GM18858 (cell line): ENCODE results near the gene KRTAP10-7.
"Not testable (repeated sequence)": the region's sequence is repeated elsewhere in the genome, so short reads cannot be mapped to it uniquely, and the experiment has no call there.

Source experiments
- ATAC-seq: cut with Tn5 transposase; IDR thresholded peaks from one replicate; pipeline ENCODE4 v1.9.1; 2021; ENCODE audit not compliant: unreplicated experiment

Gene KRTAP10-7

GRCh38 chr21:44628707-44629391, 28.5 kb downstream of the KRTAP10-7 start:
- ATAC-seq = no peak

GRCh38 chr21:44630440-44630839, 30.0 kb downstream of the KRTAP10-7 start:
- ATAC-seq = no peak

GRCh38 chr21:44632067-44632466, 31.7 kb downstream of the KRTAP10-7 start:
- ATAC-seq = no peak

DNA sequence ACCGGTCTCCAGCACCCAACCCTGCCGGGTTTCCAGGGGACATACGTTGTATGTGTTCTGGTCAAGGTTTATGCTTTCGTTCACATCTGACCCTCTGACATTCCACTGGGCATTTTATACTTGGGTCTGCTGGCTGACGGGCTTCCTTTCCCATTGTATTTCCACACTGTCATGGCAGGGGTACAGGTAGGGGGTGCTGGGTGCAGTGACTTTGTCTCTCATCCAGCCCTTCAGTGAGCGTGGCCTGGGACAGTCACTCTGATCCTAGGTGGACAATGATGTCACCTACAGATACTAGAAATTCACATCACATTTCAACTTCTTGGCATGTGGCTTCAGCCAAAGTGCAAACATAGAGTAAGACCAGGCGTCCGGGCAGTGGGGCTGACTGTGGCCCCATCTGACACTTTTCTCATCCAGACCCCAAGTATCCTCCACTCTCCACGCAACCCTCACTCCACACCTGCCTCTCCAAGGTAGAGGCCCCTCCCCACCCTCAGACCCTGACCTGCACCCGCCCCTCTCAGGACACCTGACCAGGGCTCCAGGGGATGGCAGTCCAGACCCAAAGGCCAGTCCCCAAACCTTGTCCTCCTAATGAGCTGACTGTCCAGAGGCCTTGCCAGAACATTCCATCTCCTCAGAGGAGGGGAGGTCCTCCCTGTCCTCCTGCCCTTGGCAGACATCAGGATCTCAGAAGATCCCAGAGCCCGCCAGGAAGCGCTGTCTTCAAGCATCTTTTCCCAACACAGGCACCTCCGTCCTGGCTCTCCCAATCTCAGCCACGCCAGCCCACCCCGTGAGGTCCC, 36.0 kb downstream of the KRTAP10-7 start:
- no peak for ATAC-seq

DNA sequence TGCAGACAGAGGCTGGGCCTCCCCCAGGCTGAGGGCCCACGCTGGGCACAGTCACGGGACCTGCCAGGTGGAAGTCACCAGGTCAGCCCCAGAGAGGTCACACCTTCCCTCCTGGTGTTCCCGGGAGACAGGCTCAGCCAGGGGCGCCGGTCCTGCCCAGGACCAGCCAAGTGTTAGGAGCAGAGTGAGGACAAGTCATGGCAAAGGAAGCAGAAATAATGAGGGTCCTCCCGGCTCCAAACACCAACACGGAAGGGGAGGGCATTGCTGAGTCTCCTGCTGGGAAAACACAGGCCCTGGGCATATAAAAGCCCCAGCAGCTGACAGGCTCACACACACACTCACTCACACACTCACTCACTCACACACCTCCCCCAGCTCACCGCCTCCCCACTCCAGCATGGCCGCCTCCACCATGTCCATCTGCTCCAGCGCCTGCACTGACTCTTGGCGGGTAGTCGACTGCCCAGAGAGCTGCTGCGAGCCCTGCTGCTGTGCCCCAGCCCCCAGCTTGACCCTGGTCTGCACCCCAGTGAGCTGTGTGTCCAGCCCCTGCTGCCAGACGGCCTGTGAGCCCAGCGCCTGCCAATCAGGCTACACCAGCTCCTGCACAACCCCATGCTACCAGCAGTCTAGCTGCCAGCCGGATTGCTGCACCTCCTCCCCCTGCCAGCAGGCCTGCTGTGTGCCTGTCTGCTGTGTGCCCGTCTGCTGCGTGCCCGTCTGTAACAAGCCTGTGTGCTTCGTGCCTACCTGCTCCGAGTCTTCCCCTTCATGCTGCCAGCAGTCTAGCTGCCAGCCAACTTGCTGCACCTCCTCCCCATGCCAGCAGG, 36.8 kb downstream of the KRTAP10-7 start, which contains the start of gene KRTAP10-10:
Gene KRTAP10-10 (plus strand): TSS at position 339 of the 833 bp plus-strand sequence. CDS start 62 bp downstream, at position 401.
- no peak for ATAC-seq

DNA sequence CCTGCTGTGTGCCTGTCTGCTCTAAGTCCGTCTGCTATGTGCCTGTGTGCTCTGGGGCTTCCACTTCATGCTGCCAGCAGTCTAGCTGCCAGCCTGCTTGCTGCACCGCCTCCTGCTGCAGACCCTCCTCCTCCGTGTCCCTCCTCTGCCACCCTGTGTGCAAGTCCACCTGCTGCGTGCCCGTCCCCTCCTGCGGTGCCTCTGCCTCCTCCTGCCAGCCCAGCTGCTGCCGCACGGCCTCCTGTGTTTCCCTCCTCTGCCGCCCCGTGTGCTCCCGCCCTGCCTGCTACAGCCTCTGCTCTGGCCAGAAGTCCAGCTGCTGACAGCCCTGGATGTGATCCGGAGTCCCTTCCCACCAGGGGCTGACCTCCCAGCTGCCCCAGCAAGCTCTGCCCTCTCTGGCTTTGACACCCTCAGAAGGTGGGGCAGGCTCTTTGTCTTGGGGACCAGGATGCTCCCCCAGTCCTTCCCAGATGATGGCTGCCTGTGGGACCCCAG, 37.5 kb downstream of the KRTAP10-7 start:
- ATAC-seq = not testable (repeated sequence)

- not testable (repeated sequence) for ATAC-seq
Observed at GRCh38 chr21:44638506-44639330, 38.3 kb downstream of the KRTAP10-7 start.

DNA sequence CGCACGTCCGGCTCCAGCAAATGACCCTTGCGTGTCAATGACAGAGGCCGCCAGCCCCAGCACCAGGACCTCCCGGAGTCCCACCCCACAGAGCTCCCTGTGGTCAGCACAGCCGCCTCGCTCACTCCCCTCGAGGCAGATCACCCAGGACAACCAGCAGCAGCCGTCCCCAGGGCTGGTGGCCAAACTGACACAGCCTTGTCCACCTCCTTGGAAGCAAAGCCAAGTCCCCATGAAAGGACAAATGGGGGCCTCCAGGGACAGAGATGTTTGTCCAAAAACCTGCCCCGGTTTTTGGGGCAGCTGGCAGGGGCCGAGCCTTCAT, 38.9 kb downstream of the KRTAP10-7 start:
- no peak for ATAC-seq

- no peak for ATAC-seq
Observed at GRCh38 chr21:44640761-44641160, 40.4 kb downstream of the KRTAP10-7 start.

DNA sequence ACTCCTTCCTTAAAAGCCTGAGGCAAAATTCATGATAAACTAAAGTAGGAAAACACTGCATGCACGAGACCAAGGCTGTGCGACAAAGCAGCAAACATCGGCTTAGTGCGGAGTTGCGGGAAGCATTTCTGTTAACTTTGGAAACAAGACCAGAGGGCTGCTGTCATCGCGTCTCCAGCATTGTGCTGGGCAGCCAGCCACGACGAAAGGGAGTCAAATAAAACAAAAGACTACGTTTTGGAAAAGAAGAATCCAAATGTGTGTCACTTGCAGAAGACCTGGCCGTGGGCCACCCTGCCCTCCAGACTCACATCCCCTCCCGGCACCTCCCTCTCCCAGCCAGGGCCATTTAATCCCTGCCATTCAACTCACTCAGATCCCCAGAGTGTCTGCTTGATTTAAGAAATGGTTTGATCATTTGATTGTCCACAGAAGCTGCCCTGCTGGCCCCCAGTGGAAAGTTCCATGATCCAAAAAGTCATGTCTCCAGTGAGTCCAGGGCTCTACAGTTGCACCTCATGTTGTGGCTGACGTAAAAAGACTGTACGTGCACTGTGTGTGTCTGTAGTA, 43.4 kb downstream of the KRTAP10-7 start:
- no peak for ATAC-seq

GRCh38 chr21:44644878-44645277, 44.5 kb downstream of the KRTAP10-7 start:
- ATAC-seq = no peak

DNA sequence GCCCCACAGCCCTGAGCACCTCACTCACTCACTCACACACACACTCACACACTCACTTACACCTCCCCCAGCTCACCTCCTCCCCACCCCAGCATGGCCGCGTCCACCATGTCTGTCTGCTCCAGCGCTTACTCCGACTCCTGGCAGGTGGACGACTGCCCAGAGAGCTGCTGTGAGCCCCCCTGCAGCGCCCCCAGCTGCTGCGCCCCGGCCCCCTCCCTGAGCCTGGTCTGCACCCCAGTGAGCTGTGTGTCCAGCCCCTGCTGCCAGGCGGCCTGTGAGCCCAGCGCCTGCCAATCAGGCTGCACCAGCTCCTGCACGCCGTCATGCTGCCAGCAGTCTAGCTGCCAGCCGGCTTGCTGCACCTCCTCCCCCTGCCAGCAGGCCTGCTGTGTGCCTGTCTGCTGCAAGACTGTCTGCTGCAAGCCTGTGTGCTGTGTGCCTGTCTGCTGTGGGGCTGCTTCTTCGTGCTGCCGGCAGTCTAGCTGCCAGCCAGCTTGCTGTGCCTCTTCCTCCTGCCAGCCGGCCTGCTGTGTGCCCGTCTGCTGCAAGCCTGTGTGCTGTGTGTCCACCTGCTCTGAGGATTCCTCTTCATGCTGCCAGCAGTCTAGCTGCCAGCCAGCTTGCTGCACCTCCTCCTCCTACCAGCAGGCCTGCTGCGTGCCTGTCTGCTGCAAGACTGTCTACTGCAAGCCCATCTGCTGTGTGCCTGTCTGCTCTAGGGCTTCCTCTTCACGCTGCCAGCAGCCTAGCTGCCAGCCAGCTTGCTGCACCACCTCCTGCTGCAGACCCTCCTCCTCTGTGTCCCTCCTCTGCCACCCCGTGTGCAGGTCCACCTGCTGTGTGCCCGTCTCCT, 46.2 kb downstream of the KRTAP10-7 start, which contains the start of gene KRTAP10-11:
Gene KRTAP10-11 (plus strand): TSS at position 49 of the 856 bp plus-strand sequence. CDS start 45 bp downstream, at position 94.
- ATAC-seq = not testable (repeated sequence)

GRCh38 chr21:44647222-44647552, 46.8 kb downstream of the KRTAP10-7 start:
- no peak for ATAC-seq

DNA sequence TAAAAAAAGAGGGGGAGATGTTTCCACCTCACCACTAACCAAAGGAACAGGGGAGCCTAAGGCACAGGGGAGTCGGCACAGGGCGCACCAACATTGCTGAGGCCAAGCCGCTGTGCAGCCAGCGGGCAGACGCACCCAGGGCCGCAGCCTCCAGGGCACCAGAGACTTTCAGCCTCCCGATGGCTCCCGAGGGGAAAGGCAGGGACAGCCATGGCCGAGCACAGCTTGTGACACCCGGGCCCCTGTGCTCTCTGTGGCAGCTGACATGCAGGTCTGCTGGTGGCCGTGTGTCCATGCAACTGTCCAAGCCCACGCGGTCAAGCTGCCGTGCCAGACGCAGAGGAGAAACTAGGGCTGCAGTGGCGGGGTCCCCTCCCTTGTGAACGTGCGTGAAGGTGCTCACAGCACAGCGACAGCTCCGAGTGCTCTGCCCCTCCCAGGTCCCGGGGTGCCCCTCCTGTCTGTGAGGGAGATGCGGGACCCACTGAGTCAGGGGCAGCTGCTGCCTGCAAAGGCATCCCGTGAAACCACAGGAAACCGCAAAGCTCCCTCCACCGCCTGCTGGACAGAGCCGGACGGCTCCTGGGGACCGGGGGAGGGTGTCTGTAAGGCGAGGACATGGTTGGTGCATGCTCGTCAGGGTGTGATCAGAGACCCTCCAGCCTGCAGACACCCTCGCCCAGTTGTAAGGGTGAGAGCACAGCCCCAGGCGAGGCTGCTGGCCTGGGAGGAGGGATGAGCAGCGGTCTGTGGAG, 48.3 kb downstream of the KRTAP10-7 start:
- no peak for ATAC-seq

GRCh38 chr21:44649521-44650100, 49.2 kb downstream of the KRTAP10-7 start:
- ATAC-seq = no peak

DNA sequence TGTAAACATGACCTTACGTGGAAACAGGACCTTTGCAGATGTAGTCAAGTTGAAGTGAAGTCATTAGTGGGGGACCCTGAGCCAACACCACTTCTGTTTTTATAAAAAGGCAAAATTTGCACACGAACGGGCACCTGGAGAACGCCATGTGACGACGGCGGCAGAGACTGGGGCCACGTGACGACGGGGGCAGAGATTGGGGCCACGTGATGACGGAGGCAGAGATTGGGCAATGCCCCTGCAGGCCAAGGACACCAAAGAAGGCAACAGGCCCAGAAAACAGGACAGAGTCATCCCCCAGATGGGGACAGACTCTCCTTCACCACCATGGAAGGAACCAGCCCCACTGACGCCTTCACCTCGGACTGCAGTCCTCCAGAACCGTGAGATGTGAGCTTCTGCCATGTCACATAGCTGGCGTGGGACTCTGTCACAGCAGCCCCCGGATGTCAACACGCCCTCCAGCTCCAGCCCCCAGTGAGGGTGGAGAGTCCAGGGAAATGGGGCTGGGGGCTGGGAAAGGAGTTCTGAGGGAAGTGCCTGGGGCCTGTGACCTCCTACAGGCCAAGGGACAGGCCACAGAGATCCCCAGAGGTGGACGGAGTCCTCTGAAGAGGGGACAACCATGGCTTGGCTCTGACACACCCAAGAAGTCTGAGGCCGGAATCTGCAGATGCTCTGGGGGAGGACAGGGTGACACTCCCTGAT, 50.0 kb downstream of the KRTAP10-7 start:
- ATAC-seq = no peak

DNA sequence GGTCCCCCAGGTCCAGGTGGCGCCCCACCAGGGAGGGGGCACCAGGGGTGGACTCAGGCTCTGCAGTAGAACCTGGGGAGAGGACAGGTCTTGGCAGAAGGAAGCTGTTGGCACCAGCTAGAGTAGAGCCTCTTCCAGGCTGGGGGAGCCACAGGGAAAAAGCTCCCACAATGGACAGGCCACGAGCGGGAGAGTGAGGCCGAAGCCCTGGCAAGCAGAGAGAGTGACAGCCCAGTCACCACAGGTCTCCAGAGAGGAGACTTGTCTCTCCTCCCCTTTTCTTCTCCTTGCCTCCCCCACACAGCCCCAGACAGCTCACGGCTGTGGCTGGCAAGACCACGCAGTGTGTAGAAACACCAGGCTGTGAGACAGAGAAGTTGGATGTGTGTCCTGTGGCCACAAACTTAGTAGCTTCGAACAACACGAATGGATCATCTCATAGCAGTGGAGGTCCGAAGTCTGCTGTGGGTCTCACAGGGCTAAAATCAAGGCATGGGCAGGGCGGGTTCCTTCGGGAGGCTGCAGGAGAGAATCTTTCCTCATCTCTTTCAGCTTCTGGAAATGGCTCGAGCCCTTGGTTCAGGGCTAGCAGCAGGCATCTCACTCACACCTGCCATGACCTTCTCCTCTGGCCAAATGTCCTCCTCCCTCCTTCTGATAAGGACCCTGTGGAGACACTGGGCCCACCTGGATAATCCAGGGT, 50.7 kb downstream of the KRTAP10-7 start:
- no peak for ATAC-seq
